HepG2 (cell line): Measurements from ENCODE around the gene GPX2. TPM values are rescaled to one million over a fixed set of nuclear protein-coding genes. Genes with fewer than 3 reads are reported as not detected.
A peak's percentile ranks its signal among the peaks of the same experiment; 100 is the strongest.

Experiments used
- ARID2 ChIP-seq: sonication (generic); formaldehyde crosslinking; IDR thresholded peaks from 2 replicates; pipeline ENCODE4 v1.8.1; 2022; ENCODE audit warnings: mild to moderate bottlenecking, missing genetic modification reagents, borderline replicate concordance
- CBX2 ChIP-seq, 2 experiments: fragments of 200-600 bp in 1 of 2; sonication (generic); formaldehyde crosslinking in 1 of 2; IDR thresholded peaks; 2 replicates each; pipeline versions ENCODE4 v1.7.0 to v1.8.1; 2018 to 2022; ENCODE audit warnings: low read depth in 2 of 2, low read length in 1 of 2, mild to moderate bottlenecking in 1 of 2, missing genetic modification reagents in 1 of 2
- CENPX ChIP-seq: sonication (generic); formaldehyde crosslinking; IDR thresholded peaks from 2 replicates; pipeline ENCODE4 v1.9.0; 2021; ENCODE audit warnings: mild to moderate bottlenecking, missing genetic modification reagents, moderate library complexity
- ERF ChIP-seq: IDR thresholded peaks from 2 replicates; pipeline ENCODE4 v1.6.1; 2018; ENCODE audit warnings: missing biosample characterization, missing genetic modification reagents
- FOXA3 ChIP-seq: IDR thresholded peaks from 2 replicates; pipeline ENCODE4 v1.6.1; 2016; ENCODE audit warnings: missing genetic modification reagents, missing compliant biosample characterization
- HNRNPL ChIP-seq: fragments of 200-400 bp; formaldehyde crosslinking; IDR thresholded peaks from 2 replicates; pipeline ENCODE4 v1.6.1; 2017; ENCODE audit warnings: mild to moderate bottlenecking, low read depth, low read length
- ISL2 ChIP-seq: sonication (generic); formaldehyde crosslinking; IDR thresholded peaks from 2 replicates; pipeline ENCODE4 v1.5.0; 2020; ENCODE audit warnings: missing genetic modification reagents
- KDM5B ChIP-seq: sonication (generic); formaldehyde crosslinking; IDR thresholded peaks from 2 replicates; pipeline ENCODE4 v1.4.0; 2020; ENCODE audit warnings: missing genetic modification reagents, mild to moderate bottlenecking, borderline replicate concordance
- KMT2A ChIP-seq: sonication (generic); formaldehyde crosslinking; IDR thresholded peaks from 2 replicates; pipeline ENCODE4 v1.4.0; 2020; ENCODE audit warnings: missing genetic modification reagents
- MEF2D ChIP-seq: sonication (generic); formaldehyde crosslinking; IDR thresholded peaks from 2 replicates; pipeline ENCODE4 v1.5.1; 2020; ENCODE audit warnings: mild to moderate bottlenecking, missing genetic modification reagents
- NRL ChIP-seq: sonication (generic); formaldehyde crosslinking; IDR thresholded peaks from 2 replicates; pipeline ENCODE4 v1.5.0; 2020; ENCODE audit warnings: missing genetic modification reagents, mild to moderate bottlenecking, moderate library complexity, borderline replicate concordance
- TAF1 ChIP-seq: sonication (generic); formaldehyde crosslinking; IDR thresholded peaks from 2 replicates; pipeline ENCODE4 v1.4.0; 2020; ENCODE audit warnings: missing genetic modification reagents
- TEAD3 ChIP-seq: optimal IDR thresholded peaks from 2 replicates; pipeline ENCODE3; 2016; ENCODE audit warnings: borderline replicate concordance
- XRCC5 ChIP-seq: fragments of 200-400 bp; formaldehyde crosslinking; optimal IDR thresholded peaks from 2 replicates; pipeline ENCODE3; 2017; ENCODE audit warnings: mild to moderate bottlenecking, low read length
- YY1 ChIP-seq: IDR thresholded peaks from 2 replicates; pipeline ENCODE4 v1.6.1; 2011; ENCODE audit warnings: low read length, low read depth, moderate library complexity, mild to moderate bottlenecking; ENCODE audit not compliant: insufficient read depth, insufficient replicate concordance
- ZBTB21 ChIP-seq: sonication (generic); formaldehyde crosslinking; IDR thresholded peaks from 2 replicates; pipeline ENCODE4 v1.4.0; 2020; ENCODE audit warnings: missing genetic modification reagents
- ZBTB37 ChIP-seq: sonication (generic); formaldehyde crosslinking; IDR thresholded peaks from 2 replicates; pipeline ENCODE4 v1.4.0; 2020; ENCODE audit warnings: mild to moderate bottlenecking, missing genetic modification reagents
- ZBTB7B ChIP-seq: sonication (generic); formaldehyde crosslinking; IDR thresholded peaks from 2 replicates; pipeline ENCODE4 v1.4.0; 2020; ENCODE audit warnings: missing genetic modification reagents
- ZNF367 ChIP-seq: sonication (generic); formaldehyde crosslinking; IDR thresholded peaks from 2 replicates; pipeline ENCODE4 v1.4.0; 2020; ENCODE audit warnings: missing genetic modification reagents, borderline replicate concordance
- ZNF383 ChIP-seq: sonication (generic); formaldehyde crosslinking; IDR thresholded peaks from 2 replicates; pipeline ENCODE4 v1.4.0; 2020; ENCODE audit warnings: missing genetic modification reagents, mild to moderate bottlenecking, borderline replicate concordance
- ZNF574 ChIP-seq: sonication (generic); formaldehyde crosslinking; IDR thresholded peaks from 2 replicates; pipeline ENCODE4 v1.4.0; 2020; ENCODE audit warnings: missing genetic modification reagents
- ZNF749 ChIP-seq: sonication (generic); formaldehyde crosslinking; IDR thresholded peaks from 2 replicates; pipeline ENCODE4 v1.8.0; 2022; ENCODE audit warnings: mild to moderate bottlenecking, missing genetic modification reagents, moderate library complexity, borderline replicate concordance
- ZSCAN29 ChIP-seq: sonication (generic); formaldehyde crosslinking; conservative IDR thresholded peaks from 2 replicates; pipeline ENCODE4 v1.4.0; 2020; ENCODE audit warnings: mild to moderate bottlenecking, missing genetic modification reagents
- polyA plus RNA-seq, 8 experiments: library from polyadenylated mRNA; depleted of rRNA in 3 of 8; stranded (reverse) in 7 of 8; unstranded in 1 of 8; fragments of >200 nt; fragmentation: Illumina TruSeq in 4 of 8; extraction: Trizol in 4 of 8; gene quantifications; 2 replicates each; pipeline versions ENCODE4 v1.2.1 to v1.2.3, GENCODE V29; 2011 to 2016; ENCODE audit warnings: low read depth in 4 of 8, missing spikeins in 1 of 8, mixed read lengths in 1 of 8; ENCODE audit not compliant: insufficient read depth in 1 of 8
- total RNA-seq, 5 experiments: library from RNA; depleted of rRNA; stranded (reverse); fragments of >200 nt; fragmentation: Illumina TruSeq; extraction: Trizol; gene quantifications; 2 replicates each; pipeline ENCODE4 v1.2.3, GENCODE V29; 2016; ENCODE audit warnings: low read depth in 1 of 5
- TF ChIP-seq, protein P1 (sequence below), 2 experiments: sonication (generic) in 1 of 2; formaldehyde crosslinking in 1 of 2; IDR thresholded peaks; 2 replicates each; pipeline versions ENCODE4 v1.4.0 to v1.6.1; 2018 to 2020; ENCODE audit warnings: missing genetic modification reagents in 2 of 2, borderline replicate concordance in 1 of 2, low read depth in 1 of 2, mild to moderate bottlenecking in 1 of 2, missing biosample characterization in 1 of 2

The GPX2 gene
- total and polyA plus RNA-seq, 2 of the 13 experiments (the other 11 are each of a cell fraction or from before 2014, with no cell fraction given): 526 to 674 TPM

GRCh38 chr14:64942531-64943111 lies at the start of gene GPX2 (continued):
- no peak for TF ChIP-seq ZBTB21 (CRISPR knock-in tag)
- no peak for TF ChIP-seq ZNF367 (CRISPR knock-in tag)
- TF ChIP-seq ZNF574: peak; percentile 46; the same call in 1 of the 2 replicates
- TF ChIP-seq, protein P1, sequence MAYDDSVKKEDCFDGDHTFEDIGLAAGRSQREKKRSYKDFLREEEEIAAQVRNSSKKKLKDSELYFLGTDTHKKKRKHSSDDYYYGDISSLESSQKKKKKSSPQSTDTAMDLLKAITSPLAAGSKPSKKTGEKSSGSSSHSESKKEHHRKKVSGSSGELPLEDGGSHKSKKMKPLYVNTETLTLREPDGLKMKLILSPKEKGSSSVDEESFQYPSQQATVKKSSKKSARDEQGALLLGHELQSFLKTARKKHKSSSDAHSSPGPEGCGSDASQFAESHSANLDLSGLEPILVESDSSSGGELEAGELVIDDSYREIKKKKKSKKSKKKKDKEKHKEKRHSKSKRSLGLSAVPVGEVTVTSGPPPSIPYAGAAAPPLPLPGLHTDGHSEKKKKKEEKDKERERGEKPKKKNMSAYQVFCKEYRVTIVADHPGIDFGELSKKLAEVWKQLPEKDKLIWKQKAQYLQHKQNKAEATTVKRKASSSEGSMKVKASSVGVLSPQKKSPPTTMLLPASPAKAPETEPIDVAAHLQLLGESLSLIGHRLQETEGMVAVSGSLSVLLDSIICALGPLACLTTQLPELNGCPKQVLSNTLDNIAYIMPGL (CRISPR knock-in tag; IDR thresholded peaks at IDR 0.05; ENCODE audit: borderline replicate concordance in 1 of 2, low read depth in 1 of 2): 0 out of 4 replicates have a peak, but pooled peaks of 1 of the 2 experiments have one; percentile 18
- TF ChIP-seq ISL2 (CRISPR knock-in tag): peak; percentile 87
- no peak for TF ChIP-seq ZBTB37
- TF ChIP-seq ZSCAN29 (CRISPR knock-in tag): no peak
- peak; percentile 14; the same call in 1 of the 2 replicates for TF ChIP-seq ZNF749 (CRISPR knock-in tag)
- peak; percentile 90 for TF ChIP-seq TAF1 (CRISPR knock-in tag)
- no peak for TF ChIP-seq HNRNPL
- TF ChIP-seq ARID2 (CRISPR knock-in tag): no peak; the same call in 1 of the 2 replicates
- TF ChIP-seq KMT2A: peak; percentile 78
- peak; percentile 78 for TF ChIP-seq FOXA3 (CRISPR knock-in tag)
- TF ChIP-seq NRL (CRISPR knock-in tag): no peak
- peak; percentile 45 for TF ChIP-seq TEAD3 (CRISPR knock-in tag)
- TF ChIP-seq ERF (CRISPR knock-in tag): peak; percentile 77; the same call in 1 of the 2 replicates
- peak; percentile 28 for TF ChIP-seq XRCC5
- TF ChIP-seq CBX2 (IDR thresholded peaks at IDR 0.05; ENCODE audit: low read depth, low read length): no peak
- no peak for TF ChIP-seq CBX2 (CRISPR knock-in tag; IDR thresholded peaks at IDR 0.05; ENCODE audit: low read depth)
- TF ChIP-seq MEF2D (CRISPR knock-in tag): no peak; the same call in 1 of the 2 replicates
- TF ChIP-seq YY1: peak; percentile 43
- no peak for TF ChIP-seq ZNF383
- peak; percentile 40; the same call in 1 of the 2 replicates for TF ChIP-seq KDM5B
- TF ChIP-seq ZBTB7B (CRISPR knock-in tag): peak; percentile 59; the same call in 1 of the 2 replicates
- no peak for TF ChIP-seq CENPX (CRISPR knock-in tag)
